ENCODE data around the gene TELO2.

TELO2 gene

GRCh38 chr16:1498899-1499676 lies 5.9 kb downstream of the TELO2 start:
- no peak for DNase-seq (ENCODE audit: low read depth)

GRCh38 chr16:1499756-1500464 lies 6.8 kb downstream of the TELO2 start:
- DNase-seq (ENCODE audit: low read depth) = no peak

GRCh38 chr16:1500465-1501150 lies 7.4 kb downstream of the TELO2 start:
- no peak for DNase-seq (ENCODE audit: low read depth)

- no peak for DNase-seq (ENCODE audit: low read depth)
These were observed 8.5 kb downstream of the TELO2 start for GRCh38 chr16:1501630-1502029.

- DNase-seq (ENCODE audit: low read depth) = no peak
These were observed 9.2 kb downstream of the TELO2 start for GRCh38 chr16:1502092-1503004.

GRCh38 chr16:1503110-1503955 lies 10.2 kb downstream of the TELO2 start:
- no peak for DNase-seq (ENCODE audit: low read depth)

GRCh38 chr16:1505073-1505844 lies 12.1 kb downstream of the TELO2 start:
- no peak for DNase-seq (ENCODE audit: low read depth)

- DNase-seq (ENCODE audit: low read depth) = no peak
These were observed 12.8 kb downstream of the TELO2 start for GRCh38 chr16:1505912-1506311.

- no peak for DNase-seq (ENCODE audit: low read depth)
These were observed 13.5 kb downstream of the TELO2 start for GRCh38 chr16:1506494-1507213.

GRCh38 chr16:1508494-1509187 lies 15.5 kb downstream of the TELO2 start:
- no peak for DNase-seq (ENCODE audit: low read depth)

- DNase-seq (ENCODE audit: low read depth) = no peak
These were observed 16.4 kb downstream of the TELO2 start for GRCh38 chr16:1509307-1510221.

- no peak for DNase-seq (ENCODE audit: low read depth)
These were observed 17.1 kb downstream of the TELO2 start for GRCh38 chr16:1510272-1510671.

GRCh38 chr16:1510941-1511351 lies 17.8 kb downstream of the TELO2 start:
- DNase-seq (ENCODE audit: low read depth) = no peak

- no peak for DNase-seq (ENCODE audit: low read depth)
These were observed 18.8 kb downstream of the TELO2 start for GRCh38 chr16:1511662-1512569.

GRCh38 chr16:1512774-1513173 lies 19.6 kb downstream of the TELO2 start:
- no peak for DNase-seq (ENCODE audit: low read depth)

GRCh38 chr16:1514507-1514906 lies 21.3 kb downstream of the TELO2 start:
- no peak for DNase-seq (ENCODE audit: low read depth)

Measured in activated T-helper 9 cell treated with anti-CD3 and anti-CD28 coated beads, Interleukin-2, amount 50 U/mL, for 16 hours (primary cell).